Spleen (tissue), 11 donors: ENCODE measurements around the gene TTLL5. TPM values are rescaled to one million over a fixed set of nuclear protein-coding genes. Genes with fewer than 3 reads are reported as not detected.

ENCODE experiments used
- DNase-seq: peaks from one replicate; pipeline ENCODE4 v3.0.0-alpha.2; 2020
- H3K27ac ChIP-seq, 8 donors: fragments of 200-600 bp; sonication (generic) in 7 of 8; 1 replicate in 4 of 8; 2 replicates in 4 of 8; pipeline versions ENCODE4 v1.5.0 to v1.8.0; 2016 to 2021; ENCODE audit warnings: inconsistent platforms in 4 of 8, mild to moderate bottlenecking in 4 of 8, moderate library complexity in 1 of 8
- H3K27me3 ChIP-seq, 7 donors: fragments of 200-600 bp; sonication (generic) in 6 of 7; replicated peaks in 1 of 7; 1 replicate in 4 of 7; 2 replicates in 3 of 7; pipeline versions ENCODE4 v1.5.0 to v1.8.0; 2016 to 2021; ENCODE audit warnings: inconsistent platforms in 3 of 7, mild to moderate bottlenecking in 1 of 7
- H3K36me3 ChIP-seq, 6 donors: fragments of 200-600 bp; sonication (generic) in 5 of 6; 1 replicate in 4 of 6; 2 replicates in 2 of 6; pipeline versions ENCODE4 v1.5.0 to v1.8.0; 2016 to 2021; ENCODE audit warnings: inconsistent platforms in 2 of 6
- H3K4me1 ChIP-seq, 6 donors: fragments of 200-600 bp; sonication (generic) in 5 of 6; 1 replicate in 3 of 6; 2 replicates in 3 of 6; pipeline versions ENCODE4 v1.5.0 to v1.8.0; 2016 to 2021; ENCODE audit warnings: inconsistent platforms in 3 of 6
- H3K4me3 ChIP-seq, 8 donors: fragments of 200-600 bp; sonication (generic) in 7 of 8; 1 replicate in 4 of 8; 2 replicates in 4 of 8; pipeline versions ENCODE4 v1.5.0 to v1.8.0; 2016 to 2021; ENCODE audit warnings: inconsistent platforms in 4 of 8, mild to moderate bottlenecking in 4 of 8, moderate library complexity in 2 of 8
- H3K9me3 ChIP-seq, 8 donors: fragments of 200-600 bp; sonication (generic) in 7 of 8; 1 replicate in 4 of 8; 2 replicates in 4 of 8; pipeline versions ENCODE4 v1.5.0 to v1.8.0; 2016 to 2021; ENCODE audit warnings: inconsistent platforms in 4 of 8
- POLR2A ChIP-seq, 3 donors: fragments of 450-650 bp; IDR thresholded peaks; one replicate each; pipeline ENCODE4 v1.5.1; 2017; ENCODE audit warnings: antibody characterized with exemption in 3 of 3, mild to moderate bottlenecking in 1 of 3
- POLR2AphosphoS5 ChIP-seq, 3 donors: sonication (generic); formaldehyde crosslinking; IDR thresholded peaks; one replicate each; pipeline ENCODE4 v1.5.1; 2017; ENCODE audit warnings: antibody characterized with exemption in 3 of 3
- whole genome bisulfite sequencing, 5 donors: extraction: QIAGEN DNeasy Blood & Tissue Kit in 3 of 5; methylation state at CpG; one replicate each; pipeline versions ENCODE4 v1.1.5 to v1.1.7; 2013 to 2018; 5-methylcytosine and 5-hydroxymethylcytosine counted together
- intact Hi-C: fragments of 100-400 bp; cut with DNase I; formaldehyde crosslinking; loops from one replicate; pipeline ENCODE4 v1.15.0; 2023; ENCODE audit warnings: low total_unique reads
- polyA plus RNA-seq, 3 donors: library from polyadenylated mRNA; stranded (reverse); fragments of 200-250 nt; gene quantifications; one replicate each; pipeline ENCODE4 v1.2.1, GENCODE V29; 2013
- total RNA-seq, 7 donors: library from RNA; depleted of rRNA in 3 of 7; stranded (reverse); fragments of >200 nt in 3 of 7; fragmentation: NEBNext Ultra II Directional in 4 of 7; extraction: Animal tissue kit (Norgen Biotek cat#: 25700) in 4 of 7; gene quantifications; one replicate each; pipeline versions ENCODE4 v1.1.0 to v1.2.1, GENCODE V29; 2016 to 2021
- TF ChIP-seq, protein P1 (sequence below), 11 experiments: fragments of 200-600 bp in 7 of 11; fragments of 450-650 bp in 4 of 11; sonication (generic) in 4 of 11; IDR thresholded peaks in 8 of 11; conservative IDR thresholded peaks in 3 of 11; 1 replicate in 7 of 11; 2 replicates in 4 of 11; pipeline versions ENCODE4 v1.4.0 to v1.8.0; 2016 to 2021; ENCODE audit warnings: antibody characterized with exemption in 11 of 11, inconsistent platforms in 4 of 11, mild to moderate bottlenecking in 1 of 11
- donor health status: healthy with polysubstance abuse.
- donor health status: DM: no; HTN: no; CAD: no; lungs with moderate emphysema.
- donor health status: DM: no; HTN: no; CAD: no.
- donor health status: Bipolar disorder and iron deficiency.
- donor health status: healthy.
- donor health status: DM: no; HTN: no; CAD: no.
- donor health status: DM: yes; HTN: yes; CAD: no.

The TTLL5 gene
- total and polyA plus RNA-seq, 10 donors = 4.5 to 44.1 (median 31.6) TPM

DNA sequence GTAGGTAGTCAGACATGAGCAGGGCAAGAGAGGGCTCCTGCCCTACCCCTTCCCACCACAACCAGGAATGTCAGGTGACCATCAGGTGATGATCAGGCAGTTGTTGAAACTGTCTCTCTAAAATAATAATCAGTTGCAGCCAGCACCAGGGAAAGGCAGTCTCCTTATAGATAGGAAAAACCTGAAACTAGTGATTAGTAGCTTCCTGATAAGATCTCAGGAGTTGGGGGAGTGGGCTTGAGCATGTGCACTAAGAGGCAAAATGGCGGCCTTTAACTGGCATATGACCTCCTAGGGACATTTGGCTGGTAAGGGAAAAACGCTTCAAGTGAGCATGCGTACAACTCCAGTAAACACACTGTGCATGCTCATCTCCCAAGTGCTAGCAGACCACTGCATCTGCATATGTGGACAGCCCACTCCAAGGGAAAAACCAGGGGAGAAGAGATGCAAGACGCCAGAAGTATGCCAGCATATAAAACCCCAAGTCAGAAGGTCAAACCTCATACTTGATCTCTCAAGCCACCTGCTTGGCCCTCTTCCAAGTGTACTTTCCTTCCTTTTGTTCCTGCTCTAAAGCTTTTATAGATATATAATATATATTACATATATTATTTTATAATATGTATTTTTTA lies 283.7 kb downstream of the TTLL5 start:
- WGBS, 5 donors = 83 to 94% (median 88%) methylated on average over 4 of the region's 4 CpGs

GRCh38 chr14:75946785-75947184 lies 285.7 kb downstream of the TTLL5 start:
- TF ChIP-seq POLR2A (IDR thresholded peaks at IDR 0.05) (no peak), POLR2AphosphoS5 (IDR thresholded peaks at IDR 0.05) (no peak)
- TF ChIP-seq, protein P1, sequence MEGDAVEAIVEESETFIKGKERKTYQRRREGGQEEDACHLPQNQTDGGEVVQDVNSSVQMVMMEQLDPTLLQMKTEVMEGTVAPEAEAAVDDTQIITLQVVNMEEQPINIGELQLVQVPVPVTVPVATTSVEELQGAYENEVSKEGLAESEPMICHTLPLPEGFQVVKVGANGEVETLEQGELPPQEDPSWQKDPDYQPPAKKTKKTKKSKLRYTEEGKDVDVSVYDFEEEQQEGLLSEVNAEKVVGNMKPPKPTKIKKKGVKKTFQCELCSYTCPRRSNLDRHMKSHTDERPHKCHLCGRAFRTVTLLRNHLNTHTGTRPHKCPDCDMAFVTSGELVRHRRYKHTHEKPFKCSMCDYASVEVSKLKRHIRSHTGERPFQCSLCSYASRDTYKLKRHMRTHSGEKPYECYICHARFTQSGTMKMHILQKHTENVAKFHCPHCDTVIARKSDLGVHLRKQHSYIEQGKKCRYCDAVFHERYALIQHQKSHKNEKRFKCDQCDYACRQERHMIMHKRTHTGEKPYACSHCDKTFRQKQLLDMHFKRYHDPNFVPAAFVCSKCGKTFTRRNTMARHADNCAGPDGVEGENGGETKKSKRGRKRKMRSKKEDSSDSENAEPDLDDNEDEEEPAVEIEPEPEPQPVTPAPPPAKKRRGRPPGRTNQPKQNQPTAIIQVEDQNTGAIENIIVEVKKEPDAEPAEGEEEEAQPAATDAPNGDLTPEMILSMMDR (IDR thresholded peaks at IDR 0.05 in 8 of 11, conservative IDR thresholded peaks at IDR 0.05 in 3 of 11) = no peak
- no peak for DNase-seq
- no peak overlapping the region for H3K27ac ChIP-seq
- H3K27me3 ChIP-seq = no peaks in the 10 kb centered on the region
- WGBS, 5 donors = 94 to 96% (median 94%) methylated on average over 5 of the region's 5 CpGs
- intact Hi-C loops = no loop called here
- H3K36me3 ChIP-seq = peaks cover 0 to 13% (median 0%) of the 10 kb centered on the region in 6 donors
- no peaks in the 10 kb centered on the region for H3K4me1 ChIP-seq
- no peak overlapping the region for H3K4me3 ChIP-seq
- H3K9me3 ChIP-seq = no peaks in the 10 kb centered on the region

More for the DNA sequence above, 283.7 kb downstream of the TTLL5 start:
- H3K36me3 ChIP-seq = peaks cover 0 to 13% (median 0%) of the 10 kb centered on the region in 6 donors
- no peak overlapping the region for H3K4me3 ChIP-seq
- intact Hi-C loops = no loop called here
- H3K9me3 ChIP-seq = no peaks in the 10 kb centered on the region
- H3K4me1 ChIP-seq = no peaks in the 10 kb centered on the region
- no peak for TF ChIP-seq POLR2AphosphoS5 (IDR thresholded peaks at IDR 0.05)
- TF ChIP-seq POLR2A (IDR thresholded peaks at IDR 0.05) = no peak
- TF ChIP-seq, protein P1 (IDR thresholded peaks at IDR 0.05 in 8 of 11, conservative IDR thresholded peaks at IDR 0.05 in 3 of 11) = no peak
- no peak overlapping the region for H3K27ac ChIP-seq
- no peak for DNase-seq
- no peaks in the 10 kb centered on the region for H3K27me3 ChIP-seq

GRCh38 chr14:75952489-75952888 lies 291.4 kb downstream of the TTLL5 start:
- Histone ChIP-seq H3K36me3 (peaks cover 0 to 15% (median 0%) of the 10 kb centered on the region in 6 donors), H3K4me1 (no peaks in the 10 kb centered on the region), H3K9me3 (peaks cover 0 to 4% (median 0%) of the 10 kb centered on the region in 8 donors), H3K4me3 (no peak overlapping the region), H3K27me3 (no peaks in the 10 kb centered on the region), H3K27ac (no peak overlapping the region)
- intact Hi-C loops = no loop called here
- 95 to 98% (median 97%) methylated on average over 3 of the region's 3 CpGs for WGBS, 5 donors
- no peak for TF ChIP-seq POLR2AphosphoS5 (IDR thresholded peaks at IDR 0.05)
- TF ChIP-seq, protein P1 (IDR thresholded peaks at IDR 0.05 in 8 of 11, conservative IDR thresholded peaks at IDR 0.05 in 3 of 11) = no peak
- TF ChIP-seq POLR2A (IDR thresholded peaks at IDR 0.05) = no peak
- DNase-seq = no peak

GRCh38 chr14:75959031-75959430 lies 298.0 kb downstream of the TTLL5 start:
- peak overlapping the region in 2 of 8 donors; percentile 59 to 80 for H3K27ac ChIP-seq
- H3K4me1 ChIP-seq = peaks cover 0 to 19% (median 3%) of the 10 kb centered on the region in 6 donors
- intact Hi-C loops = no loop called here
- peak; percentile 66 for DNase-seq
- H3K27me3 ChIP-seq = no peaks in the 10 kb centered on the region
- no peaks in the 10 kb centered on the region for H3K9me3 ChIP-seq
- 95 to 98% (median 95%) methylated on average over 8 to 9 of the region's 9 CpGs for WGBS, 5 donors
- H3K4me3 ChIP-seq = no peak overlapping the region
- H3K36me3 ChIP-seq = peaks cover 0 to 32% (median 7%) of the 10 kb centered on the region in 6 donors
- TF ChIP-seq POLR2AphosphoS5 (IDR thresholded peaks at IDR 0.05) = no peak
